MM.1S (cell line): ENCODE data around the gene C2CD2.

Source experiments
- DNase-seq: peaks from one replicate; pipeline ENCODE4 v3.0.0-alpha.2; 2015
- H2AFZ ChIP-seq: fragments of 300-600 bp; sonication (generic); 2 replicates; pipeline ENCODE4 v1.6.0; 2016; ENCODE audit warnings: antibody characterized with exemption, low read length
- H3F3A ChIP-seq: fragments of 300-600 bp; sonication (generic); 2 replicates; pipeline ENCODE4 v1.6.1; 2016; ENCODE audit warnings: mild to moderate bottlenecking, antibody characterized with exemption, low read length, moderate library complexity, mixed read lengths; ENCODE audit not compliant: insufficient read depth
- H3K27ac ChIP-seq: fragments of 300-600 bp; sonication (generic); 2 replicates; pipeline ENCODE4 v1.5.1; 2016; ENCODE audit warnings: mild to moderate bottlenecking, low read length
- H3K27me3 ChIP-seq: fragments of 300-600 bp; sonication (generic); replicated peaks from 2 replicates; pipeline ENCODE4 v1.6.0; 2016; ENCODE audit warnings: low read length; ENCODE audit not compliant: insufficient read depth
- H3K36me3 ChIP-seq: fragments of 300-600 bp; sonication (generic); replicated peaks from 2 replicates; pipeline ENCODE4 v1.6.1; 2016; ENCODE audit warnings: mild to moderate bottlenecking, low read length, mixed read lengths; ENCODE audit not compliant: insufficient read depth
- H3K4me1 ChIP-seq: fragments of 300-600 bp; sonication (generic); 2 replicates; pipeline ENCODE4 v1.6.1; 2016; ENCODE audit warnings: low read length, mixed read lengths
- H3K4me2 ChIP-seq: fragments of 300-600 bp; sonication (generic); 2 replicates; pipeline ENCODE4 v1.6.0; 2016; ENCODE audit warnings: low read depth, low read length
- H3K4me3 ChIP-seq: fragments of 300-600 bp; sonication (generic); 2 replicates; pipeline ENCODE4 v1.5.1; 2016; ENCODE audit warnings: low read length, mixed read lengths
- H3K79me2 ChIP-seq: fragments of 300-600 bp; sonication (generic); 2 replicates; pipeline ENCODE4 v1.6.1; 2016; ENCODE audit warnings: mixed run types, low read length, mixed read lengths
- H3K9ac ChIP-seq: fragments of 300-600 bp; sonication (generic); 2 replicates; pipeline ENCODE4 v1.6.1; 2016; ENCODE audit warnings: low read length, mixed read lengths
- H3K9me2 ChIP-seq: fragments of 300-600 bp; sonication (generic); replicated peaks from 2 replicates; pipeline ENCODE4 v1.6.1; 2016; ENCODE audit warnings: mild to moderate bottlenecking, low read length, mixed read lengths; ENCODE audit not compliant: insufficient read depth
- H3K9me3 ChIP-seq: fragments of 300-600 bp; sonication (generic); replicated peaks from 2 replicates; pipeline ENCODE4 v1.6.1; 2016; ENCODE audit warnings: mild to moderate bottlenecking, low read length, mixed read lengths; ENCODE audit not compliant: insufficient read depth
- H4K20me1 ChIP-seq: fragments of 300-600 bp; sonication (generic); 2 replicates; pipeline ENCODE4 v1.6.1; 2016; ENCODE audit warnings: mild to moderate bottlenecking, low read length, moderate library complexity, mixed read lengths; ENCODE audit not compliant: insufficient read depth
- CTCF ChIP-seq: fragments of 300-600 bp; sonication (generic); IDR thresholded peaks from 2 replicates; pipeline ENCODE4 v1.5.1; 2016; ENCODE audit warnings: antibody characterized with exemption, low read length, mixed read lengths
- EZH2 ChIP-seq: fragments of 300-600 bp; sonication (generic); optimal IDR thresholded peaks from 2 replicates; pipeline ENCODE3; 2017; ENCODE audit warnings: low read depth, mild to moderate bottlenecking, antibody characterized with exemption, low read length, mixed read lengths
- EZH2phosphoT487 ChIP-seq: fragments of 300-600 bp; sonication (generic); IDR thresholded peaks from 2 replicates; pipeline ENCODE4 v1.6.1; 2018; ENCODE audit warnings: antibody characterized with exemption, low read length

Gene C2CD2

GRCh38 chr21:41878831-41879189 lies 75.0 kb downstream of the C2CD2 start:
- peaks cover 8% of the 10 kb centered on the region for H3K4me1 ChIP-seq
- no peak overlapping the region; the same call in 1 of the 2 replicates for H3K4me2 ChIP-seq
- H3F3A ChIP-seq: peaks cover 8% of the 10 kb centered on the region; the same call in 1 of the 2 replicates
- H3K27me3 ChIP-seq: no peaks in the 10 kb centered on the region
- peaks cover 41% of the 10 kb centered on the region for H3K79me2 ChIP-seq
- peak; percentile 93 for DNase-seq
- TF ChIP-seq CTCF (no peak), EZH2phosphoT487 (no peak), EZH2 (no peak)
- peak overlapping the region; percentile 87; the same call in 1 of the 2 replicates for H3K9ac ChIP-seq
- no peaks in the 10 kb centered on the region for H4K20me1 ChIP-seq
- no peaks in the 10 kb centered on the region for H3K36me3 ChIP-seq
- H2AFZ ChIP-seq: no peak overlapping the region
- no peaks in the 10 kb centered on the region for H3K9me3 ChIP-seq
- H3K4me3 ChIP-seq: peak overlapping the region; percentile 86; the same call in 1 of the 2 replicates
- H3K27ac ChIP-seq: no peak overlapping the region; the same call in 1 of the 2 replicates
- no peaks in the 10 kb centered on the region for H3K9me2 ChIP-seq

DNA sequence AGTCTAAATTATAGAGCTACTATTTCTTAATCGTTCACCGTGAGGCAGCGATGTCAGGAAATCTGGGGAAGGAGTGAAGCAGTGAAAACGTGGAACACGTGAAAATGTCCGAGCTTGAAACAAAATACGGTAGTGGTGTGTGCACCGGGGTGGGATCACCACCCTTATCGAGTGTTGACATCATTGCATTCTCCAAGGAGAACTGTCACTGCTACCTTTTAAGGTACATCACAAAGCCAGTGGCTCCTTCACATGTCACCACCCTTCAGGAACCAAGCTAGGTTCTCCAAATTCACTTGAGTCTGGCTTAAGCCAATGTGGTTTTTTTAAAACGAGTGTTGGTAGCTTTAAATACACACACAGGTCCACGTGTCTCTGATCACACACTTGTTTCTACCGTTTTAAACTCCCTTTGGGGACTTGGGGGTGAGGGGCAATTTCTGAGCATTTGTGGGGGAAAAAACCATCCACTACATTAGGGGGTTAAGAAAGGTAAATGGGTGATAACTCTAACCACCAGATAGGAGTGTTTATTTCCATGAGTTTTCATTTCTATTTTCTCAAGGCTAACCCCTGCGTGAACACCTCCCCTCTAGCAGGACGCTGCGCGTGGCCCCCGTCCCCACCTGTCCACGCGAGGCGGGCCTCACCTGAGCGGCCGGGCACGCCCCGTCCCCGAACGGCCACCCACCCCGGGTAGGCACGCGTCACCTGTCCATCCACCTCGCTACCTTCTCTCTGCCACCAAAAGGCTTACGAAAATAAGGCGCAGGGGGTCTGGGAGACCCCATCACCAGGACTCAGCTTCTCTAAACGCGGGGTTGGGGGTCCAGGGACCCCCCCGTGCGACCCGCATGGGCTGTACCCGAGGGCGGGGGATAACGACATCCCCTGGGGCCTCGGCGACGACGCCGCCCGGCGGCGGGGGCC lies 75.7 kb downstream of the C2CD2 start:
- H3K9me3 ChIP-seq: no peaks in the 10 kb centered on the region
- peak overlapping the region; percentile 79 for H3K4me2 ChIP-seq
- no peaks in the 10 kb centered on the region for H3K36me3 ChIP-seq
- peaks cover 11% of the 10 kb centered on the region; the same call in 1 of the 2 replicates for H3F3A ChIP-seq
- no peaks in the 10 kb centered on the region for H3K9me2 ChIP-seq
- H3K9ac ChIP-seq: peak overlapping the region; percentile 87
- DNase-seq: peak; percentile 67
- no peaks in the 10 kb centered on the region for H3K27me3 ChIP-seq
- H3K4me3 ChIP-seq: peak overlapping the region; percentile 86
- H3K4me1 ChIP-seq: peaks cover 15% of the 10 kb centered on the region
- TF ChIP-seq EZH2phosphoT487 (no peak), EZH2 (no peak)
- peak overlapping the region; percentile 44 for H2AFZ ChIP-seq
- peaks cover 41% of the 10 kb centered on the region for H3K79me2 ChIP-seq
- H3K27ac ChIP-seq: peak overlapping the region; percentile 57
- H4K20me1 ChIP-seq: no peaks in the 10 kb centered on the region

- Histone ChIP-seq H3K79me2 (peaks cover 46% of the 10 kb centered on the region), H3K4me2 (peak overlapping the region; percentile 79; the same call in 1 of the 2 replicates), H3K27ac (no peak overlapping the region), H2AFZ (no peak overlapping the region), H3K27me3 (no peaks in the 10 kb centered on the region), H3K4me3 (no peak overlapping the region), H3K36me3 (no peaks in the 10 kb centered on the region), H3K4me1 (peaks cover 17% of the 10 kb centered on the region), H4K20me1 (no peaks in the 10 kb centered on the region), H3K9ac (no peak overlapping the region), H3K9me2 (no peaks in the 10 kb centered on the region), H3F3A (peaks cover 11% of the 10 kb centered on the region; the same call in 1 of the 2 replicates), H3K9me3 (no peaks in the 10 kb centered on the region)
- no peak for DNase-seq
- TF ChIP-seq EZH2phosphoT487 (no peak), EZH2 (no peak), CTCF (no peak)
Measured at GRCh38 chr21:41876928-41877652, 76.7 kb downstream of the C2CD2 start.
